ENCODE results near the gene RNF150. TPM values are rescaled to one million over a fixed set of nuclear protein-coding genes. Genes with fewer than 3 reads are reported as not detected.

The RNF150 gene
- total RNA-seq, 1 experiment from 2014 or later: 2.7 TPM

DNA sequence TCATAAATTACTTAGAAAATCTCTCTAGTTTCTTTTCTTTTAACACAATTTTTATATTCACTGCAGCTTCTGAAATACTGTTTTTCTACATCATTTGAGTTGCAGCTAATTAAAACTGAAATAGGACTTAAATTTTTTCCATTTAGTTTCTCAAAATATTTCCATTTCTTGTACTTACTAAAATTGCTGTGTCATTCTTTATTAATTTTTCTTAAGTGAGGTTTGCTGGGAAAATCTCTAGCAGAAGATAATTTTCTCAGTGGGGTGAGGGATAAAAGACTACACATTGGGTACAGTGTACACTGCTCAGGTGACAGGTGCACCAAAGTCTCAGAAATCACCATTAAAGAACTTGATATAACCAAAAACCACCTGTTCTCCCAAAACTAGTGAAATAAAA is 57.7 kb downstream of the RNF150 start:
- BruUV-seq (replicated peaks): no TSS peak
- CTCF ChIA-PET: no interaction called here

GRCh38 chr4:141074098-141074878 is 59.0 kb downstream of the RNF150 start:
- Histone ChIP-seq H3K9me3 (ENCODE audit: low read depth, low read length, poor library complexity, severe bottlenecking) (no peaks in the 10 kb centered on the region), H3K27ac (ENCODE audit: low read depth, low read length, poor library complexity, severe bottlenecking) (no peak overlapping the region), H3K36me3 (ENCODE audit: insufficient read depth, low read length, poor library complexity, severe bottlenecking) (no peaks in the 10 kb centered on the region), H3K4me3 (ENCODE audit: low read depth, low read length, poor library complexity, severe bottlenecking) (no peak overlapping the region), H3K4me1 (ENCODE audit: insufficient read depth, low read length, poor library complexity, severe bottlenecking) (no peaks in the 10 kb centered on the region), H3K27me3 (replicated peaks; ENCODE audit: insufficient read depth, low read depth, low read length, poor library complexity) (no peaks in the 10 kb centered on the region)
- DNase-seq (ENCODE audit: low spot score): no peak
- intact Hi-C loops (cut with micrococcal nuclease; ENCODE audit: unreplicated experiment): no loop called here
- POLR2A ChIA-PET (ENCODE audit: low non-redundant PET): no interaction called here
- TF ChIP-seq, protein P1, sequence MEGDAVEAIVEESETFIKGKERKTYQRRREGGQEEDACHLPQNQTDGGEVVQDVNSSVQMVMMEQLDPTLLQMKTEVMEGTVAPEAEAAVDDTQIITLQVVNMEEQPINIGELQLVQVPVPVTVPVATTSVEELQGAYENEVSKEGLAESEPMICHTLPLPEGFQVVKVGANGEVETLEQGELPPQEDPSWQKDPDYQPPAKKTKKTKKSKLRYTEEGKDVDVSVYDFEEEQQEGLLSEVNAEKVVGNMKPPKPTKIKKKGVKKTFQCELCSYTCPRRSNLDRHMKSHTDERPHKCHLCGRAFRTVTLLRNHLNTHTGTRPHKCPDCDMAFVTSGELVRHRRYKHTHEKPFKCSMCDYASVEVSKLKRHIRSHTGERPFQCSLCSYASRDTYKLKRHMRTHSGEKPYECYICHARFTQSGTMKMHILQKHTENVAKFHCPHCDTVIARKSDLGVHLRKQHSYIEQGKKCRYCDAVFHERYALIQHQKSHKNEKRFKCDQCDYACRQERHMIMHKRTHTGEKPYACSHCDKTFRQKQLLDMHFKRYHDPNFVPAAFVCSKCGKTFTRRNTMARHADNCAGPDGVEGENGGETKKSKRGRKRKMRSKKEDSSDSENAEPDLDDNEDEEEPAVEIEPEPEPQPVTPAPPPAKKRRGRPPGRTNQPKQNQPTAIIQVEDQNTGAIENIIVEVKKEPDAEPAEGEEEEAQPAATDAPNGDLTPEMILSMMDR (conservative IDR thresholded peaks at IDR 0.05; ENCODE audit: low read depth, low read length): no peak
- no peak for TF ChIP-seq EZH2 (IDR thresholded peaks at IDR 0.05; ENCODE audit: borderline replicate concordance, low read depth, low read length, poor library complexity, severe bottlenecking)
- BruUV-seq (replicated peaks): no TSS peak
- CTCF ChIA-PET: no interaction called here

More for the DNA sequence above, 57.7 kb downstream of the RNF150 start:
- H3K36me3 ChIP-seq (ENCODE audit: insufficient read depth, low read length, poor library complexity, severe bottlenecking): no peaks in the 10 kb centered on the region
- DNase-seq (ENCODE audit: low spot score): no peak
- no peak overlapping the region for H3K27ac ChIP-seq (ENCODE audit: low read depth, low read length, poor library complexity, severe bottlenecking)
- peaks cover 5% of the 10 kb centered on the region for H3K4me1 ChIP-seq (ENCODE audit: insufficient read depth, low read length, poor library complexity, severe bottlenecking)
- H3K4me3 ChIP-seq (ENCODE audit: low read depth, low read length, poor library complexity, severe bottlenecking): no peak overlapping the region
- intact Hi-C loops (cut with micrococcal nuclease; ENCODE audit: unreplicated experiment): no loop called here
- H3K27me3 ChIP-seq (replicated peaks; ENCODE audit: insufficient read depth, low read depth, low read length, poor library complexity): no peaks in the 10 kb centered on the region
- no peak for TF ChIP-seq EZH2 (IDR thresholded peaks at IDR 0.05; ENCODE audit: borderline replicate concordance, low read depth, low read length, poor library complexity, severe bottlenecking)
- TF ChIP-seq, protein P1 (conservative IDR thresholded peaks at IDR 0.05; ENCODE audit: low read depth, low read length): no peak
- no peaks in the 10 kb centered on the region for H3K9me3 ChIP-seq (ENCODE audit: low read depth, low read length, poor library complexity, severe bottlenecking)
- POLR2A ChIA-PET (ENCODE audit: low non-redundant PET): no interaction called here

GRCh38 chr4:141066690-141067089 is 66.6 kb downstream of the RNF150 start:
- BruUV-seq (replicated peaks): no TSS peak
- no peak for DNase-seq (ENCODE audit: low spot score)
- H3K4me1 ChIP-seq (ENCODE audit: insufficient read depth, low read length, poor library complexity, severe bottlenecking): no peaks in the 10 kb centered on the region
- no peak overlapping the region for H3K27ac ChIP-seq (ENCODE audit: low read depth, low read length, poor library complexity, severe bottlenecking)
- POLR2A ChIA-PET (ENCODE audit: low non-redundant PET): no interaction called here
- H3K9me3 ChIP-seq (ENCODE audit: low read depth, low read length, poor library complexity, severe bottlenecking): no peaks in the 10 kb centered on the region
- CTCF ChIA-PET: no interaction called here
- H3K36me3 ChIP-seq (ENCODE audit: insufficient read depth, low read length, poor library complexity, severe bottlenecking): no peaks in the 10 kb centered on the region
- H3K4me3 ChIP-seq (ENCODE audit: low read depth, low read length, poor library complexity, severe bottlenecking): no peak overlapping the region
- H3K27me3 ChIP-seq (replicated peaks; ENCODE audit: insufficient read depth, low read depth, low read length, poor library complexity): no peaks in the 10 kb centered on the region
- intact Hi-C loops (cut with micrococcal nuclease; ENCODE audit: unreplicated experiment): no loop called here
- TF ChIP-seq, protein P1 (conservative IDR thresholded peaks at IDR 0.05; ENCODE audit: low read depth, low read length): no peak
- no peak for TF ChIP-seq EZH2 (IDR thresholded peaks at IDR 0.05; ENCODE audit: borderline replicate concordance, low read depth, low read length, poor library complexity, severe bottlenecking)

Measured in A673 (cell line).